Osteoblast (primary cell): ENCODE data around the gene ETV6. TPM values are rescaled to one million over a fixed set of nuclear protein-coding genes. Genes with fewer than 3 reads are reported as not detected.

Experiments used
- DNase-seq: peaks from one replicate; pipeline ENCODE4 v3.0.0; 2011; ENCODE audit warnings: low spot score, mixed read lengths; ENCODE audit not compliant: insufficient read length; ENCODE audit errors: missing footprints
- H2AFZ ChIP-seq: 2 replicates; pipeline ENCODE4 v1.6.0; 2011; ENCODE audit warnings: mild to moderate bottlenecking, low read length
- H3K27ac ChIP-seq: 2 replicates; pipeline ENCODE4 v1.5.1; 2011; ENCODE audit warnings: mild to moderate bottlenecking, low read depth, low read length, moderate library complexity
- H3K27me3 ChIP-seq: 2 replicates; pipeline ENCODE4 v1.6.0; 2012; ENCODE audit warnings: mild to moderate bottlenecking, control low read depth, inconsistent platforms, low read length, moderate library complexity; ENCODE audit not compliant: insufficient read depth
- H3K36me3 ChIP-seq: 2 replicates; pipeline ENCODE4 v1.5.1; 2011; ENCODE audit warnings: mild to moderate bottlenecking, low read length, control low read depth, moderate library complexity; ENCODE audit not compliant: insufficient read depth
- H3K4me1 ChIP-seq: 2 replicates; pipeline ENCODE4 v1.5.1; 2011; ENCODE audit warnings: mild to moderate bottlenecking, low read length, control low read depth, moderate library complexity; ENCODE audit not compliant: insufficient read depth
- H3K4me2 ChIP-seq: 2 replicates; pipeline ENCODE4 v1.6.0; 2011; ENCODE audit warnings: mild to moderate bottlenecking, low read length; ENCODE audit not compliant: insufficient read depth
- H3K4me3 ChIP-seq: fragments of 200-600 bp; sonication (generic); 3 replicates; pipeline ENCODE4 v1.5.1; 2012; ENCODE audit warnings: mild to moderate bottlenecking, low read length, inconsistent platforms; ENCODE audit not compliant: insufficient read depth
- H3K79me2 ChIP-seq: 2 replicates; pipeline ENCODE4 v1.6.0; 2012; ENCODE audit warnings: mild to moderate bottlenecking, low read length, control low read depth, inconsistent platforms; ENCODE audit not compliant: insufficient read depth
- H3K9me3 ChIP-seq: 2 replicates; pipeline ENCODE4 v1.5.1; 2011; ENCODE audit warnings: low read depth, low read length, control low read depth
- H4K20me1 ChIP-seq: 2 replicates; pipeline ENCODE4 v1.6.0; 2012; ENCODE audit warnings: mild to moderate bottlenecking, low read length, control low read depth; ENCODE audit not compliant: insufficient read depth
- CTCF ChIP-seq: IDR thresholded peaks from 2 replicates; pipeline ENCODE4 v1.5.1; 2011; ENCODE audit warnings: mild to moderate bottlenecking, low read depth, low read length, moderate library complexity; ENCODE audit errors: extremely low read depth
- total RNA-seq: library from RNA; depleted of rRNA; stranded (reverse); fragments of >200 nt; gene quantifications from 2 replicates; pipeline ENCODE4 v1.2.3, GENCODE V29; 2012

The ETV6 gene
- total RNA-seq, 1 donor: 16.3 TPM

GRCh38 chr12:11863478-11863906 is 214.0 kb downstream of the ETV6 start:
- Histone ChIP-seq H3K9me3 (peaks cover 4% of the 10 kb centered on the region), H3K4me3 (peak overlapping the region; percentile 31), H3K4me2 (peak overlapping the region; percentile 58), H3K27ac (peak overlapping the region; percentile 85), H3K79me2 (peaks cover 5% of the 10 kb centered on the region), H3K36me3 (peaks cover 9% of the 10 kb centered on the region), H3K4me1 (peaks cover 21% of the 10 kb centered on the region), H2AFZ (peak overlapping the region; percentile 54), H3K27me3 (no peaks in the 10 kb centered on the region), H4K20me1 (no peaks in the 10 kb centered on the region)
- TF ChIP-seq CTCF: no peak
- peak; percentile 77 for DNase-seq

- Histone ChIP-seq H3K36me3 (peaks cover 9% of the 10 kb centered on the region), H4K20me1 (no peaks in the 10 kb centered on the region), H3K79me2 (peaks cover 5% of the 10 kb centered on the region), H3K4me3 (no peak overlapping the region), H2AFZ (peak overlapping the region; percentile 54), H3K27ac (peak overlapping the region; percentile 85), H3K27me3 (no peaks in the 10 kb centered on the region), H3K9me3 (peaks cover 4% of the 10 kb centered on the region), H3K4me2 (peak overlapping the region; percentile 58), H3K4me1 (peaks cover 21% of the 10 kb centered on the region)
- no peak for DNase-seq
- TF ChIP-seq CTCF: no peak
These were observed 214.5 kb downstream of the ETV6 start for GRCh38 chr12:11863988-11864387.

- Histone ChIP-seq H2AFZ (no peak overlapping the region), H3K79me2 (peaks cover 5% of the 10 kb centered on the region), H3K4me2 (no peak overlapping the region), H4K20me1 (peaks cover under 1% of the 10 kb centered on the region), H3K27me3 (no peaks in the 10 kb centered on the region), H3K27ac (no peak overlapping the region), H3K4me1 (peaks cover 21% of the 10 kb centered on the region), H3K36me3 (peaks cover 23% of the 10 kb centered on the region), H3K9me3 (peaks cover 4% of the 10 kb centered on the region), H3K4me3 (no peak overlapping the region)
- no peak for TF ChIP-seq CTCF
- no peak for DNase-seq
These were observed 216.3 kb downstream of the ETV6 start for GRCh38 chr12:11865824-11866223.

- peaks cover 4% of the 10 kb centered on the region for H3K9me3 ChIP-seq
- H3K79me2 ChIP-seq: peaks cover 5% of the 10 kb centered on the region
- no peak for DNase-seq
- H3K36me3 ChIP-seq: peaks cover 34% of the 10 kb centered on the region
- no peak overlapping the region for H3K27ac ChIP-seq
- peaks cover 12% of the 10 kb centered on the region for H3K4me1 ChIP-seq
- no peaks in the 10 kb centered on the region for H3K27me3 ChIP-seq
- H2AFZ ChIP-seq: no peak overlapping the region
- TF ChIP-seq CTCF: no peak
- H4K20me1 ChIP-seq: peaks cover 11% of the 10 kb centered on the region
- H3K4me3 ChIP-seq: no peak overlapping the region
- no peak overlapping the region for H3K4me2 ChIP-seq
These were observed 218.6 kb downstream of the ETV6 start for GRCh38 chr12:11868027-11868426.
